Left ventricle myocardium inferior (tissue), 1 donor: ENCODE results near the gene CEP68. TPM values are rescaled to one million over a fixed set of nuclear protein-coding genes. Genes with fewer than 3 reads are reported as not detected.

Source experiments
- DNase-seq: peaks from one replicate; pipeline ENCODE4 v3.0.0-alpha.2; 2020
- H3K27ac ChIP-seq: fragments of 200-600 bp; replicated peaks from 2 replicates; pipeline ENCODE4 v1.8.0; 2021
- H3K27me3 ChIP-seq: fragments of 200-600 bp; 2 replicates; pipeline ENCODE4 v1.8.0; 2021; ENCODE audit warnings: low read depth
- H3K36me3 ChIP-seq: fragments of 200-600 bp; 2 replicates; pipeline ENCODE4 v1.8.0; 2021
- H3K4me1 ChIP-seq: fragments of 200-600 bp; 2 replicates; pipeline ENCODE4 v1.8.0; 2021
- H3K4me3 ChIP-seq: fragments of 200-600 bp; 2 replicates; pipeline ENCODE4 v1.8.0; 2021; ENCODE audit warnings: mild to moderate bottlenecking, moderate library complexity
- H3K9me3 ChIP-seq: fragments of 200-600 bp; replicated peaks from 2 replicates; pipeline ENCODE4 v1.8.0; 2021
- intact Hi-C: fragments of 100-400 bp; cut with micrococcal nuclease; formaldehyde crosslinking; loops from one replicate; pipeline ENCODE4 v1.11.0; 2022
- total RNA-seq: library from RNA; stranded (reverse); fragmentation: NEBNext Ultra II Directional; extraction: Animal tissue kit (Norgen Biotek cat#: 25700); gene quantifications from one replicate; pipeline ENCODE4 v1.2.1, GENCODE V29; 2021
- TF ChIP-seq, protein P1 (sequence below): fragments of 200-600 bp; IDR thresholded peaks from 2 replicates; pipeline ENCODE4 v1.8.0; 2021; ENCODE audit warnings: antibody characterized with exemption, mild to moderate bottlenecking, borderline replicate concordance
- donor health status: DM: no; HTN: yes; CAD: no; lungs with severe emphysema.

CEP68 gene
- total RNA-seq, 1 donor from 2014 or later: 20.2 TPM

DNA sequence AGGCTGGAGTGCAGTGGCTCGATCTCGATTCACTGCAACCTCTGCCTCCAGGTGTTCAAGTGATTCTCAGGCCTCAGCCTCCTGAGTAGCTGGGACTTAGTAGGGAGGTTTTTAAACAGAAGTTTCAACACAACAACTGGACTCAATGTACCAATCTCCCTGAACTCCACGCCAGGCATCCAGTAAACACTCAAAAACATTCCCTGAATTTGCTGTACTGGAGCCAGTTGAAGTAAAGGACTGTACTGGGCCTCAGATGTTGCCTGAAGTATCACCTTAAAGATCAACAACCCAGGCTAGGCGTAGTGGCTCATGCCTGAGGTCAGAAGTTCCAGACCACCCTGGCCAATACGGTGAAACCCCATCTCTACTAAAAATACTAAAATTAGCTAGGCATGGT, 51.3 kb downstream of the CEP68 start:
- H3K27me3 ChIP-seq: no peaks in the 10 kb centered on the region
- H3K4me1 ChIP-seq: peaks cover 67% of the 10 kb centered on the region
- DNase-seq: no peak
- H3K27ac ChIP-seq: peak overlapping the region; percentile 39
- H3K36me3 ChIP-seq: peaks cover 20% of the 10 kb centered on the region
- no peaks in the 10 kb centered on the region for H3K9me3 ChIP-seq
- TF ChIP-seq, protein P1, sequence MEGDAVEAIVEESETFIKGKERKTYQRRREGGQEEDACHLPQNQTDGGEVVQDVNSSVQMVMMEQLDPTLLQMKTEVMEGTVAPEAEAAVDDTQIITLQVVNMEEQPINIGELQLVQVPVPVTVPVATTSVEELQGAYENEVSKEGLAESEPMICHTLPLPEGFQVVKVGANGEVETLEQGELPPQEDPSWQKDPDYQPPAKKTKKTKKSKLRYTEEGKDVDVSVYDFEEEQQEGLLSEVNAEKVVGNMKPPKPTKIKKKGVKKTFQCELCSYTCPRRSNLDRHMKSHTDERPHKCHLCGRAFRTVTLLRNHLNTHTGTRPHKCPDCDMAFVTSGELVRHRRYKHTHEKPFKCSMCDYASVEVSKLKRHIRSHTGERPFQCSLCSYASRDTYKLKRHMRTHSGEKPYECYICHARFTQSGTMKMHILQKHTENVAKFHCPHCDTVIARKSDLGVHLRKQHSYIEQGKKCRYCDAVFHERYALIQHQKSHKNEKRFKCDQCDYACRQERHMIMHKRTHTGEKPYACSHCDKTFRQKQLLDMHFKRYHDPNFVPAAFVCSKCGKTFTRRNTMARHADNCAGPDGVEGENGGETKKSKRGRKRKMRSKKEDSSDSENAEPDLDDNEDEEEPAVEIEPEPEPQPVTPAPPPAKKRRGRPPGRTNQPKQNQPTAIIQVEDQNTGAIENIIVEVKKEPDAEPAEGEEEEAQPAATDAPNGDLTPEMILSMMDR: no peak
- no peak overlapping the region for H3K4me3 ChIP-seq
- intact Hi-C loops: no loop called here

DNA sequence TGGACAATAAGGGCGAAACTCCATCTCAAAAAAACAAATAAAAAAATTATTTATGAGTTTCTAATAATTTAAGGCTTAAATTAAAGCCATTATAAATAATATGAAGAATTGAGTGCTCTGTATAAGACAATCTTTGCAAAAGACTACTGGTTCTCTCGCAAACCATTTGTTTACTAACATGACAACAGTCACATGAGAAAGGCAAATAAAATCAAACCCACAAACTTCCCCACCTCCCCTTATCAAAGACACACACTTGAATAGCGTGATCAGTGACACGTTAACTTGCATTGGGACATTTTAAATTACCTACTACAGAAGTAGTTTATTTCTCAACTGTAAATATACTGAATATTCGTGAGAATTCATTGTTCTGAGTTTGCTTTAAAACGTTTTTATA, 52.6 kb downstream of the CEP68 start:
- no peak overlapping the region for H3K27ac ChIP-seq
- H3K4me1 ChIP-seq: peaks cover 68% of the 10 kb centered on the region
- DNase-seq: no peak
- H3K9me3 ChIP-seq: no peaks in the 10 kb centered on the region
- peaks cover 11% of the 10 kb centered on the region for H3K36me3 ChIP-seq
- TF ChIP-seq, protein P1: no peak
- H3K4me3 ChIP-seq: no peak overlapping the region
- no peaks in the 10 kb centered on the region for H3K27me3 ChIP-seq
- intact Hi-C loops: no loop called here

DNA sequence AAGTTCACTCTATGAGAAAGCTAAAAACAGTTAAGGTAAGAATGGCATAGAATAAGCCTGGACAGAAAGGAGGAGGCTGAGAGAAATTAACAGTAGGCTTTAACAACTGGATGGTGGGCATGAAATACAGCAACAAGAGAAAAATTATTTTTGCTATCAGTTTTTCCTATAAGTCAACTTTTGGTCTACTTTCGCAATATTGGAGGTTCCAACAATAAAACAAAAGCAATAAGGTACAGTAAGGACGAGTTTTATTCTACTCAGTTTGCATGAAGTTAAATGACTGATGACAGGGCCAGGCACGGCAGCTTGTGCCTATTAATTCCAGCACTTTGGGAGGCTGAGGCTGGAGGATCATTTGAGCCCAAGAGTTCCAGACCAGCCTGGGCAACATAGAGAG, 56.4 kb downstream of the CEP68 start:
- no peak overlapping the region for H3K27ac ChIP-seq
- peaks cover 4% of the 10 kb centered on the region for H3K36me3 ChIP-seq
- no peak overlapping the region for H3K4me3 ChIP-seq
- H3K27me3 ChIP-seq: no peaks in the 10 kb centered on the region
- no peaks in the 10 kb centered on the region for H3K9me3 ChIP-seq
- H3K4me1 ChIP-seq: peaks cover 80% of the 10 kb centered on the region
- intact Hi-C loops: no loop called here
- TF ChIP-seq, protein P1: no peak
- no peak for DNase-seq

DNA sequence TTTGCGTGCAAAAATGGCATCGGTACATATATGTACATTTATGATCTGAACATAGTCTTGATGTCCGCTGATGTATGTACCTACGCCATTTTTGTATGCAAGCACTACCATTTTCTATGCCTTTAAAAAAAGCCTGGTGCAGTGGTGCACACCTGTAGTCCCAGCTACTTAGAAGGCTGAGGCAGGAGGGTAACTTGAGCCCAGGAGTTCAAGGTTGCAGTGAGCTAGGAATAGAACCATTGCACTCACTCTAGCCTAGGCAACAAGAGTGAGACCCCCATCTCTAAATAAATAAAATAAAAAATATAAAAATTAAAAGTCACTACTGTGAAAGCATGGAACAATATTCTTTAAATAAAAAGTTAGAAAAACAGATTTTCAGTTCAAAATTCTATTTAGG, 57.0 kb downstream of the CEP68 start:
- intact Hi-C loops: no loop called here
- TF ChIP-seq, protein P1: no peak
- H3K9me3 ChIP-seq: no peaks in the 10 kb centered on the region
- peaks cover 80% of the 10 kb centered on the region for H3K4me1 ChIP-seq
- H3K27me3 ChIP-seq: no peaks in the 10 kb centered on the region
- no peak for DNase-seq
- peaks cover 4% of the 10 kb centered on the region for H3K36me3 ChIP-seq
- H3K27ac ChIP-seq: no peak overlapping the region
- no peak overlapping the region for H3K4me3 ChIP-seq

DNA sequence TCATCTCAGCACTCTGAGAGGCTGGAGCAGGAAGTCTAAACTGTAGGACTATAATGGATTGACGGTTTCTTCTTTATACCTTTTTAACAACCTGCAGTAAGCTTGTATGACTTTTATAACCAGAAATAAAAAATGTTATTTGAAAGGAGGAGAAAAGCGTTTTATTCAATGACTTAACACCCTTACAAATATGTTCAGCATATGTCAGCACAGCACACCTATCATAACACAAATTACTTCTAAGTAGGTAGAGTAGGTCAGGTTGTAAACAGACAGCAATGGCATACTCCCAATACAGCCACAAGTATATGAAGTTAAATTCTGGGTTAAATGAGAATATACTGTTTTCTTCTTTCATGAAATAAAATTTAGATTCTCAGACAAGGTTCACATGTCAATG, 57.6 kb downstream of the CEP68 start:
- intact Hi-C loops: no loop called here
- DNase-seq: no peak
- Histone ChIP-seq H3K27ac (no peak overlapping the region), H3K4me1 (peaks cover 80% of the 10 kb centered on the region), H3K9me3 (no peaks in the 10 kb centered on the region), H3K36me3 (peaks cover 4% of the 10 kb centered on the region), H3K4me3 (no peak overlapping the region), H3K27me3 (no peaks in the 10 kb centered on the region)
- TF ChIP-seq, protein P1: no peak

DNA sequence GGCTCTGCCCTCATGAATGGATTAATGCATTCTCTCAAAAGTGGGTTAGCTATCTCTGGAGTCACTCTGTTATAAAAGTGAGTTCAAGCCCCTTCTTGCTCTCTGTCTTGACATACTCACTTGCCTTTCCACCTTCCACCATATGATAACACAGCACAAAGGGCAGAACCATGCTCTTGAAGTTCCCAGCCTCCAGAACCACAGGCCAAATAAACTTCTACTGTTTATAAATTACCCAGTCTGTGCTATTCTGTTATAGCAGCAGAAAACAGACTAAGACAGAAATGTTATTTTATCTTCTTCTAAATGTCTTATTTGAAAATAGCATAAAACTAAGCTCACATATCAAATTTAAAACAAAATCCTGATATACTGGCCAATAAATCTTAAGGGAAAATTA, 58.7 kb downstream of the CEP68 start:
- Histone ChIP-seq H3K9me3 (no peaks in the 10 kb centered on the region), H3K4me3 (no peak overlapping the region), H3K4me1 (peaks cover 91% of the 10 kb centered on the region), H3K27ac (no peak overlapping the region), H3K36me3 (peaks cover 4% of the 10 kb centered on the region), H3K27me3 (no peaks in the 10 kb centered on the region)
- no peak for DNase-seq
- TF ChIP-seq, protein P1: no peak
- intact Hi-C loops: no loop called here
